KMS-11 (cell line): ENCODE results near the gene ASPRV1.

Source experiments
- H2AFZ ChIP-seq: fragments of 200-600 bp; sonication (generic); 2 replicates; pipeline ENCODE4 v1.6.1; 2016; ENCODE audit warnings: antibody characterized with exemption, mixed run types, low read depth
- H3K27ac ChIP-seq: fragments of 200-600 bp; sonication (generic); 2 replicates; pipeline ENCODE4 v1.6.1; 2016; ENCODE audit warnings: mild to moderate bottlenecking, mixed run types
- H3K27me3 ChIP-seq: fragments of 200-600 bp; sonication (generic); 2 replicates; pipeline ENCODE4 v1.6.1; 2017; ENCODE audit warnings: mild to moderate bottlenecking, low read depth, mixed run types, moderate library complexity; ENCODE audit not compliant: insufficient read depth
- H3K36me3 ChIP-seq: fragments of 200-600 bp; sonication (generic); 2 replicates; pipeline ENCODE4 v1.6.1; 2017; ENCODE audit warnings: mild to moderate bottlenecking, mixed run types; ENCODE audit not compliant: insufficient read depth
- H3K4me1 ChIP-seq: fragments of 200-600 bp; sonication (generic); 2 replicates; pipeline ENCODE4 v1.6.1; 2016; ENCODE audit warnings: mild to moderate bottlenecking, low read depth, mixed run types; ENCODE audit not compliant: poor library complexity, severe bottlenecking
- H3K4me2 ChIP-seq: fragments of 200-600 bp; sonication (generic); 2 replicates; pipeline ENCODE4 v1.7.0; 2016; ENCODE audit warnings: mild to moderate bottlenecking, mixed run types
- H3K4me3 ChIP-seq: fragments of 200-600 bp; sonication (generic); IDR thresholded peaks from 2 replicates; pipeline ENCODE4 v1.6.1; 2017; ENCODE audit warnings: low read depth, low read length, mixed read lengths; ENCODE audit not compliant: insufficient read depth
- H3K79me2 ChIP-seq: fragments of 200-600 bp; sonication (generic); 2 replicates; pipeline ENCODE4 v1.6.1; 2016; ENCODE audit warnings: low read depth, mixed run types; ENCODE audit not compliant: insufficient read depth
- H3K9ac ChIP-seq: fragments of 200-600 bp; sonication (generic); 2 replicates; pipeline ENCODE4 v1.6.1; 2016; ENCODE audit warnings: mild to moderate bottlenecking, mixed run types
- H4K20me1 ChIP-seq: fragments of 200-600 bp; sonication (generic); 2 replicates; pipeline ENCODE4 v1.6.1; 2016; ENCODE audit warnings: mild to moderate bottlenecking, mixed run types; ENCODE audit not compliant: insufficient read depth
- CTCF ChIP-seq: fragments of 200-600 bp; sonication (generic); conservative IDR thresholded peaks from 2 replicates; pipeline ENCODE4 v1.6.1; 2017; ENCODE audit warnings: low read depth, mild to moderate bottlenecking, antibody characterized with exemption, low read length, moderate library complexity, mixed read lengths

The ASPRV1 gene

GRCh38 chr2:69914950-69915945 is 46.2 kb downstream of the ASPRV1 start, which contains the start of gene MXD1:
Gene MXD1, plus strand, starts transcription at chr2:69915109. Its CDS starts 222 bp downstream, at chr2:69915331.
- TF ChIP-seq CTCF, result no peak
- Histone ChIP-seq H4K20me1 (no peaks in the 10 kb centered on the region), H2AFZ (peak within 1 kb of the TSS; percentile 54), H3K27ac (peak within 1 kb of the TSS; percentile 96), H3K27me3 (no peaks in the 10 kb centered on the region), H3K79me2 (peaks cover 5% of the 10 kb centered on the region; the same call in 1 of the 2 replicates), H3K4me1 (peaks cover 37% of the 10 kb centered on the region), H3K4me3 (peak within 1 kb of the TSS; percentile 92), H3K36me3 (no peaks in the 10 kb centered on the region), H3K9ac (peak within 1 kb of the TSS; percentile 99), H3K4me2 (peak within 1 kb of the TSS; percentile 58)

- H2AFZ ChIP-seq, result peak overlapping the region; percentile 36
- peak overlapping the region; percentile 96 for H3K27ac ChIP-seq
- H3K4me1 ChIP-seq, result peaks cover 37% of the 10 kb centered on the region
- peak overlapping the region; percentile 79 for H3K4me3 ChIP-seq
- peak overlapping the region; percentile 53 for H3K4me2 ChIP-seq
- H4K20me1 ChIP-seq, result no peaks in the 10 kb centered on the region
- no peak for TF ChIP-seq CTCF
- H3K79me2 ChIP-seq, result peaks cover 5% of the 10 kb centered on the region; the same call in 1 of the 2 replicates
- no peaks in the 10 kb centered on the region for H3K36me3 ChIP-seq
- peak overlapping the region; percentile 99 for H3K9ac ChIP-seq
- no peaks in the 10 kb centered on the region for H3K27me3 ChIP-seq
Measured at GRCh38 chr2:69914164-69914949, 47.1 kb downstream of the ASPRV1 start.

GRCh38 chr2:69911985-69912563 is 49.4 kb downstream of the ASPRV1 start:
- H2AFZ ChIP-seq, result no peak overlapping the region
- H3K9ac ChIP-seq, result no peak overlapping the region
- no peak overlapping the region for H3K4me2 ChIP-seq
- H3K27me3 ChIP-seq, result no peaks in the 10 kb centered on the region
- peaks cover 5% of the 10 kb centered on the region; the same call in 1 of the 2 replicates for H3K79me2 ChIP-seq
- TF ChIP-seq CTCF, result peak; percentile 90
- H3K36me3 ChIP-seq, result no peaks in the 10 kb centered on the region
- no peaks in the 10 kb centered on the region for H4K20me1 ChIP-seq
- no peak overlapping the region for H3K27ac ChIP-seq
- H3K4me3 ChIP-seq, result no peak overlapping the region
- H3K4me1 ChIP-seq, result peaks cover 34% of the 10 kb centered on the region
